Measurements from ENCODE around the gene SIM2.

The SIM2 gene

GRCh38 chr21:36700971-36701755, 2.2 kb downstream of the SIM2 start:
- no peak for DNase-seq (ENCODE audit: low read depth)

GRCh38 chr21:36701756-36702621, 3.1 kb downstream of the SIM2 start:
- no peak for DNase-seq (ENCODE audit: low read depth)

- no peak for DNase-seq (ENCODE audit: low read depth)
Observed at GRCh38 chr21:36702622-36702968, 3.7 kb downstream of the SIM2 start.

- no peak for DNase-seq (ENCODE audit: low read depth)
Observed at GRCh38 chr21:36703123-36703522, 4.2 kb downstream of the SIM2 start.

- DNase-seq (ENCODE audit: low read depth), result no peak
Observed at GRCh38 chr21:36703626-36704280, 4.8 kb downstream of the SIM2 start.

- DNase-seq (ENCODE audit: low read depth), result no peak
Observed at GRCh38 chr21:36704281-36704957, 5.5 kb downstream of the SIM2 start.

- no peak for DNase-seq (ENCODE audit: low read depth)
Observed at GRCh38 chr21:36704958-36705678, 6.2 kb downstream of the SIM2 start.

GRCh38 chr21:36705679-36706481, 7.0 kb downstream of the SIM2 start:
- DNase-seq (ENCODE audit: low read depth), result no peak

- DNase-seq (ENCODE audit: low read depth), result no peak
Observed at GRCh38 chr21:36706482-36706852, 7.6 kb downstream of the SIM2 start.

GRCh38 chr21:36706951-36707762, 8.2 kb downstream of the SIM2 start:
- no peak for DNase-seq (ENCODE audit: low read depth)

GRCh38 chr21:36707763-36708285, 8.9 kb downstream of the SIM2 start:
- no peak for DNase-seq (ENCODE audit: low read depth)

- DNase-seq (ENCODE audit: low read depth), result no peak
Observed at GRCh38 chr21:36708286-36709029, 9.5 kb downstream of the SIM2 start.

- no peak for DNase-seq (ENCODE audit: low read depth)
Observed at GRCh38 chr21:36709030-36709867, 10.3 kb downstream of the SIM2 start.

GRCh38 chr21:36709868-36710728, 11.2 kb downstream of the SIM2 start:
- no peak for DNase-seq (ENCODE audit: low read depth)

- DNase-seq (ENCODE audit: low read depth), result no peak
Observed at GRCh38 chr21:36710729-36711048, 11.8 kb downstream of the SIM2 start.

GRCh38 chr21:36713746-36714145, 14.8 kb downstream of the SIM2 start:
- no peak for DNase-seq (ENCODE audit: low read depth)

GRCh38 chr21:36716387-36716786, 17.5 kb downstream of the SIM2 start:
- DNase-seq (ENCODE audit: low read depth), result no peak
